ENCODE data around the gene NEGR1.
"Not testable (repeated sequence)": the region's sequence is repeated elsewhere in the genome, so short reads cannot be mapped to it uniquely, and the experiment has no call there.

The NEGR1 gene

GRCh38 chr1:72282271-72283021 lies at the start of gene NEGR1:
Gene NEGR1 (minus strand): TSS chr1:72282539.
- DNase-seq = peak; percentile 57

- DNase-seq = no peak
Measured at GRCh38 chr1:72326494-72326893, 44.2 kb upstream of the NEGR1 start.

- no peak for DNase-seq
Measured at GRCh38 chr1:72324451-72324850, 42.1 kb upstream of the NEGR1 start.

GRCh38 chr1:72322910-72323309 lies 40.6 kb upstream of the NEGR1 start:
- no peak for DNase-seq

GRCh38 chr1:72296501-72296900 lies 14.2 kb upstream of the NEGR1 start:
- DNase-seq = no peak

- no peak for DNase-seq
Measured at GRCh38 chr1:72288886-72289285, 6.5 kb upstream of the NEGR1 start.

GRCh38 chr1:72286401-72286800 lies 4.1 kb upstream of the NEGR1 start:
- DNase-seq = no peak

GRCh38 chr1:72285074-72285425 lies 2.7 kb upstream of the NEGR1 start:
- DNase-seq = no peak

GRCh38 chr1:72284348-72285073 lies 2.2 kb upstream of the NEGR1 start:
- DNase-seq = no peak

- DNase-seq = no peak
Measured at GRCh38 chr1:72284084-72284347, 1.7 kb upstream of the NEGR1 start.

- DNase-seq = peak; percentile 17
Measured at GRCh38 chr1:72283307-72284083, 1.2 kb upstream of the NEGR1 start.

GRCh38 chr1:72283022-72283306 lies 625 bp upstream of the NEGR1 start:
- DNase-seq = no peak

GRCh38 chr1:72281637-72282270 lies 585 bp downstream of the NEGR1 start:
- DNase-seq = no peak

- DNase-seq = no peak
Measured at GRCh38 chr1:72281144-72281543, 1.2 kb downstream of the NEGR1 start.

- DNase-seq = no peak
Measured at GRCh38 chr1:72280711-72281110, 1.6 kb downstream of the NEGR1 start.

- no peak for DNase-seq
Measured at GRCh38 chr1:72280131-72280530, 2.2 kb downstream of the NEGR1 start.

GRCh38 chr1:72278461-72278860 lies 3.9 kb downstream of the NEGR1 start:
- no peak for DNase-seq

GRCh38 chr1:72271555-72272085 lies 10.7 kb downstream of the NEGR1 start:
- DNase-seq = no peak

GRCh38 chr1:72262735-72263134 lies 19.6 kb downstream of the NEGR1 start:
- no peak for DNase-seq

GRCh38 chr1:72253132-72253531 lies 29.2 kb downstream of the NEGR1 start:
- no peak for DNase-seq

GRCh38 chr1:72241397-72241796 lies 40.9 kb downstream of the NEGR1 start:
- no peak for DNase-seq

GRCh38 chr1:72235931-72236330 lies 46.4 kb downstream of the NEGR1 start:
- DNase-seq = not testable (repeated sequence)

GRCh38 chr1:72235062-72235461 lies 47.3 kb downstream of the NEGR1 start:
- DNase-seq = no peak

GRCh38 chr1:72230746-72231145 lies 51.6 kb downstream of the NEGR1 start:
- no peak for DNase-seq
